Pulmonary artery endothelial cell (primary cell): Measurements from ENCODE around the gene ATRAID. TPM values are rescaled to one million over a fixed set of nuclear protein-coding genes. Genes with fewer than 3 reads are reported as not detected.
A peak's percentile ranks its signal among the peaks of the same experiment; 100 is the strongest.
"Not testable (repeated sequence)": the region's sequence is repeated elsewhere in the genome, so short reads cannot be mapped to it uniquely, and the experiment has no call there.

Experiments used
- DNase-seq: peaks from one replicate; pipeline ENCODE4 v3.0.0-alpha.2; 2011; ENCODE audit warnings: low read depth, low spot score
- total RNA-seq: library from RNA; depleted of rRNA; stranded (reverse); fragments of >200 nt; gene quantifications from 2 replicates; pipeline ENCODE4 v1.2.3, GENCODE V29; 2014

Gene ATRAID, protein sequence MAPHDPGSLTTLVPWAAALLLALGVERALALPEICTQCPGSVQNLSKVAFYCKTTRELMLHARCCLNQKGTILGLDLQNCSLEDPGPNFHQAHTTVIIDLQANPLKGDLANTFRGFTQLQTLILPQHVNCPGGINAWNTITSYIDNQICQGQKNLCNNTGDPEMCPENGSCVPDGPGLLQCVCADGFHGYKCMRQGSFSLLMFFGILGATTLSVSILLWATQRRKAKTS
- total RNA-seq: 97.0 and 127 TPM in 2 replicates

DNA sequence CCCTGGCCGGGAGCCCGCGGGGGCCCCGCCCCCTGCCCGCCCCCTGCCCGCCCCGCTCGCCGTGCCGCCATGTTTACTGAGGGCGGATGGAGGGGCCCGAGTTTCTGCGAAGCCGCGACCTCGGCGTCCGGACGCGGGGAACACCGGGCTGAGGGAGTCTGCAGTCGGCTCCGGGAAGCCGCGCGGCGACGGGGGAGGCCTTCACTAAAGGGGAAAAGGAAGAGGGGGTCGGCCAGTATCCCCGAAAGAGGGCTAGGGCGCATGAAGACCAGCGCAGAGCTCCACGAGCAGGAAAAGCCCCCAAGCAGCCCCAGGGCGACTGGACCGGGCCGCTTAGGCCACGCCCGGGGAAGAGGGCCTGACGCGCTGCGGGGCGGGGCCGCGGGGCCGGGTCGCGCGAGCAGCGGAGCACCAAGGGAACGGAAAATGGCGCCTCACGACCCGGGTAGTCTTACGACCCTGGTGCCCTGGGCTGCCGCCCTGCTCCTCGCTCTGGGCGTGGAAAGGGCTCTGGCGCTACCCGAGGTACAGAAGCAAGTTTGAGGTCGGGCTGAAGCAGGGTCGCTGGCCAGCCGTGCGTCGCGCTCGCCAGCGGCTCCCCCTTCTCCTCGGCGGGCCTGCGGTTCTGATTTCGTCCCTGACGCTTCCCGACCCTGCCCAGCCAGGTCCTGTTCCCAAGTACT, at the start of gene ATRAID, which contains the start of gene SLC5A6:
Gene ATRAID (plus strand): TSS at position 99 of the 683 bp plus-strand sequence. CDS start 328 bp downstream, at position 427.
Gene SLC5A6 (minus strand): TSS at position 326 of the 683 bp plus-strand sequence. CDS start 4,618 bp downstream, outside the sequence.
- DNase-seq: peak; percentile 56

DNA sequence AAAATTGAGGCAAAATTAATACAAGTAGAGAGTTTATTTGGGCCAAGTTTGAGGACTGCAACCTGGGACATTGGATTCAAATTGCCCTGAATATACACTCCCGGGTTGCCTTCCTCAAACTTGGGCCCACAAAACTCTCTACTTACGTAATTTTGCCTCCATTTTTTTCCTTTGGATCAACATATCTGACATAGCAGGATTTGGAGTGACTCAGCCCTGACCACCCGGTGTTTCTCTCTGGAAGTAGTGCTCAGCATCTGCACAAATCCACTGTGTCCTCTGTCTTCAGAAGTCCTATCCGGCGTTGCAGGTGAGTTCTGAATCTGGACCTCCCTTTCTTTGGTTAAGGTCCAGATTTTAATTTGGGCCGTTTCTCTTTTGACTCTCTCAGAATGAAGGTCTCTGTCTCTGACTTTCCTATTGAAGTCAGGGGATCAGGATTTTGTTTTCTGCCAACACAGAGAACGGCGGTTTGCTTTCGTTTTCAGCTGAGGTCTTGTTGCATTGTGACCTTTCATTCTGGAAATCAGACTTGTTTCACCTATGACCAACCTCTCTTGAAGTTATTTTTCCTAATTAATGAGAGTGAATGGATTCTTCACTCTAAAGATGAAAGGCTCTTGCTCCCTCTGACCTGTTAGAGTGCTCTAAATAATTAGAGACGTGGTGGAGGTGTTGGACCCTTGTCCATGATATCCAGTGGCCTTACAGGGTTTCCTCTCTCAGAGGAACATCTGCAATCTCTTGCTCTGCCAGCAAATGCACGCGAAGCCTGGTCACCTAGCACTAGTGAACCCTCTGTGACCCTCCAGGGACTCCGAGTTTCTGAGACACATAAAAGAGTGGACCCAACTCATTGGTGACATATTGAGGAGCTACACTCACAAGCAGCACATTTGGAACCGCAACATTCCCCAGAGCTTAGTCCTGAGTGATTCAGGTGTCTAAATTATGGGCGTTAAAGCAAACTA, 49.4 kb upstream of the ATRAID start:
- no peak for DNase-seq

DNA sequence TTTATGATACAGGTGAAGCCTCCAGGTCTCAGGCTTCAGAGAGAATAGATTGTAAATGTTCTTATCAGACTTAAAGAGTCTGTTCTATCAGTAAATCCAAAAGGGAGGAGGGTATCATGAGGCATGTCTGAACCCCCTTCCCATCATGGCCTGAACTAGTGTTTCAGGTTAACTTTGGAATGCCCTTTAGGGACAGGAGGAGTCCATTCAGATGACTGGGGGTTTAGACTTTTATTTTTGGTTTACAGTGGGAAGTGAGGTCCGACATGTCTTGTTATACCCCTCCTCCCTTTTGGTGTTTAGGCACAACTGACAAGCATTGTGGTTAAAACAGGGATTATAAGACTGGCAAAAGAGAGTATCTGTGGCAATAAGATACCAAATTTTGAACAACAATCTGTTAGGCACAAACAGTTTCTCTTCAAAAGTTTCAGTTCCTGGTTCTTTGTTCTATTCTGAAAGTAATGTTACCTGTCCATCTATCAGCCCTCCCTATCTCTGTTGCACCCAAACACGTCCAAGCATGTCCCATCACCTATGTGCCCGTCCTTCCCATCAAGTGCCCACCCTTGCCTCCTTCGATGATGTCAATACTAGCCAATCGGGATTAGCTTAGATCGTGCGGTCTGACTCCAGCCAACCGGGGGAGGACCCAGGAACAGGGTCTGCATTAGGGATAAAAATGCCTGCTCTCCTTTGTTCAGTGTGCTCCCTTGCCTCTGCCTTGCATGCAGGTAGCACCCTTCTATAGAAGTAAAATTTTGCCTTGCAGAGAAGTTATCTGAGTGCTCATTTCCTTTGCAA, 46.7 kb upstream of the ATRAID start:
- DNase-seq: no peak

DNA sequence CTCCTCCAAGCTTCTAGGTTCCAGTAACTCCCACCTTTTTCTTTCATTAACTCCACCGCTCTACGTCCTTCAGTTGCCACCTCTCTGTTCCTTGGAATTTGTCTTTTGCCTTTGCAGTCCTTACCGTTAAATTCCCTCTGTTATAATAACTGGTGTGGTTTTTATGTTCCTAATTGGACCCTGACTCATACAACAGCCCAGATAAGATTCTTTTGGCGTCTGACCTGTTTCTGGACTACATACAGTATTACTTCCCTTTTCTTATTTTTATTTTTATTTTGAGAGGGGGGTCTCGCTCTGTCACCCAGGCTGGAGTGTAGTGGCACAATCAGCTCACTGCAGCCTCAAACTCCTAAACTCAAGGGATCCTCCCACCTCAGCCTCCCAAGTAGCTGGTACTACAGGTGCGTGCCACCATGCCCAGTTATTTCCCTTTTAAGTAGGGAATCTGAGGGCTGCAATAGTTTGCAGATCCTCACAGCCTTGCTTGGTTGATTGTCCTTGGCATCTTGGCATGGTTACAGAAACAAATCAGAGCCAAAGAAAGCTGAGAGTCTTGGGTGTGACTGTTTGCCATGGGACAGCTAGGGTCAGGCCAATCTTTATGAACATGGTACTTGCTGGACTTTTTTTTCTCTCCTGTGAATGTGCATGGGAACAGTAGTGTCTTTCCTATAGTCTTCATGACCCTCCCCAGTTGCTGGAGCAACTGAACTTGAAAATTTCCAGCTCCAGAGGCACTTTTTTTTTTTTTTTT, 41.1 kb upstream of the ATRAID start:
- no peak for DNase-seq

DNA sequence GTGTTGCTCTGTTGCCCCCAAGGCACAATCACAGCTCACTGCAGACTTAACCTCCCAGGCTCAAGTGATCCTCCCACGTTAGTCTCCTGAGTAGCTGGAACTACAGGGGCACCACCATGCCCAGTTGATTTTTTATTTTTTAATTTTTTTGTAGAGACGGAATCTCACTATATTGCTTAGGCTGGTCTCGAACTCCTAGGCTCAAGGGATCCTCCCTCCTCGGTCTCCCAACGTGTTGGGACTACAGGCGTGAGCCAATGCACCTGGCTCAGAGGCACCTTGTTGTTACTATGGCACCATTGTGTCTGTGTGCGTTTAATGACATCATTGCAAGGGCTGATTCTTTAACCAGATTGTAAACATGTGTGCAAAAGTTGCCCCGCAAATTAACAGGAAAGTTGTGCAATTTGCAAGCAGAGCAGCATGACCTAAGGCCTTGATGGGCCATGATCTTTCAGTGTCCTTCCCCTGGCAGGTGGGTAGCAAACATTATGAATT, 40.4 kb upstream of the ATRAID start:
- DNase-seq: no peak

DNA sequence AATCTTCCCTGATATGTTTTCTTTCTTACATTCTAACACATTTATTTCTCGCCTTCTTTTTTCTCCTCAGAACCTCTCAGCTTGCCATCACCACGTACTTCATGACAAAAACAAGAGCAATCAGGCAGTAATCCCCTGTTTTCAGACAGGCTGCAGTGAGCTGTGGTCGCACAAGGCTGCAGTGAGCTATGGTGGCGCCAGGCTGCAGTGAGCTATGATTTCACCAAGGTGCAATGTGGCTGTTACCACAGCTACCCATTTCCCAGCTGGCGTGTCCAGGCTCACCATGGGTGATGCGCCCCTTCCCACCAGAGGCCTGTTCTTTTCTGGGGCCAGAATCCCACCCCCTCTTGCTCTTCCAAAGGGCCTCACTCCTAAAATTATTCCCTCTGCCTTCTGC, 37.2 kb upstream of the ATRAID start:
- DNase-seq: no peak

DNA sequence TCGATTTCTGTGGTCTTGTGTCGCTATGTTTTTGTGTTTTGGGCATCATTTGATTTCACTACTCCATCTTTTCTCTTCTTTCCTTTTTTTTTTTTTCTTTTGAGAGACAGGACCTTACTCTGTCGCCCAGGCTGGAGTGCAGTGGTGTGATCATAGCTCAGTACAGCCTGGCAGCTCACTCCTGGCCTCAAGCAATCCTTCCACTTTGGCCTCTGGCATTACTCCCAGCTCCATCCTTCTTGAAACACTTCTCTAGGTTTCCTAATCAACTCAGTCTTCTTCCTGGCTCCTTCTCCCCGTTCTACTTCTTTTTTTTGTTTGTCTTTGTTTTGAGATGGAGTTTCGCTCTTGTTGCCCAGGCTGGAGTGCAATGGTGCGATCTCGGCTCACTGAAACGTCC, 36.5 kb upstream of the ATRAID start:
- DNase-seq: no peak

DNA sequence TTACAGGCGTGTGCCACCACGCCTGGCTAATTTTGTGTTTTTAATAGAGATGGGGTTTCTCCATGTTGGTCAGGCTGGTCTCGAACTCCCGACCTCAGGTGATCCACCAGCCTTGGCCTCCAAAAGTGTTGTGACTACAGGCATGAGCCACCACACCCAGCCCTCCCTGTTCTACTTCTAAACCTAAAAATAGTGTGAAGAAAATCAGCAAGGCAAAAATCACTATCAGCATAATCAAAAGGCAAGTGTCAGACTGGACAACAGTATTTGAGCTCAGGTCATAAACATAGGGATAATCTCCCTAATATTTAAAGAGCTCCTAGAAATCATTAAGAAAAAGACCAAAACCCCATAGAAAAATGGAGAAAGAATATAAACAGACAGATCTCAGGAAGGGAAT, 36.1 kb upstream of the ATRAID start:
- not testable (repeated sequence) for DNase-seq

DNA sequence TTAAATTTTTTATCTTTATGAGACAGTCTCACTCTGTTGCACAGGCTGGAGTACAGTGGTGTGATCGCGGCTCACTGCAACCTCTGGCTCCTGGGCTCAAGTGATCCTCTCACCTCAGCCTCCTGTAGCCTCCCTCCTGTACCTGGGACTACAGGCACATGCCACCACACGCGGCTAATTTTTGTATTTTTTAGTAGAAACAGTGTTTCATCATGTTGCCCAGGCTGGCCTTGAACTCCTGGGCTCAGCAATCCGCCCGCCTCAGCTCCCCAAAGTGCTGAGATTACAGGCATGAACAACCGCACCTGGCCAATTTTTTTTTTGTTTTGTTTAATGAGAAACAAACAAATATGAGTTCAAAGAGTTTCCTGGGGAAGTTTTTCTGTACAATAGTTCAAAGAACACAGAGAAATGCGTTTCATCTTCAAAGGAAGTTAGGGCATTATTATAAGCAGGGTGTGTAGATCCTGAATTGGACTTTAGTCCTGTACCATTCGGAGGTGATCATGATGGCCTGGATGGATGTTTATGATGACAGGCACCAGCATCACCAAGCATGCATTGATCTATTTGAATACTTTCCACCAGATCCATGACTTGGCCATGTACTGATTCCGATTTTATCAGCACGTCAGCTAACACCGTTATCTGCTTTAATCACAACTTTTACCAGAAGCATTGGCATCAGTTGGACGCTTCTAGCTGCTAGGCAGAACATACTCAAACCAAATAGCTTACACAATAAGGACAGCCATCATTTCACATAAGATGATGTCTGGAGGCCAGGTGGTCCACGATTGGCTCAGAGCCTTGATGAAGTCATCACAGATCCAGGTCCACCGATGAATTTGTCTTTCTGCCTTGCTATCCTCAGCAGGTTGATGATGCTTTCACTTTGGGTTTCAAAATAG, 34.1 kb upstream of the ATRAID start:
- no peak for DNase-seq

DNA sequence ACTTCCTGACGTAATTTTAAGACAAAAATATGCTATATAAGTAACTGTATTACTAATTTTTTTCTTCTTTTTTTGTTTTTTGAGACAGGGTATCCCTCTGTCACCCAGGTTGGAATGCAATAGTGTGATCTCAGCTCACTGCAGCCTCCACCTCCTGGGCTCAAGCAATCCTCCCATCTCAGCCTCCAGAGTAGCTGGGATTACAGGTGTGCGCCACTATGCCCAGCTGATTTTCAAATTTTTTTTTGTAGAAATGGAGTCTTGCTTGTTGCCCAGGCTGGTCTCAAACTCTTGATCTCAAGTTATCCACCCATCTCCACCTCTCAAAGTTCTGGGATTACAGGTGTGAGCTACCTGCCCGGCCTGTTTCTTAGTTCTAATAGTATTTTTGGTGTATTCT, 33.4 kb upstream of the ATRAID start:
- DNase-seq: no peak

DNA sequence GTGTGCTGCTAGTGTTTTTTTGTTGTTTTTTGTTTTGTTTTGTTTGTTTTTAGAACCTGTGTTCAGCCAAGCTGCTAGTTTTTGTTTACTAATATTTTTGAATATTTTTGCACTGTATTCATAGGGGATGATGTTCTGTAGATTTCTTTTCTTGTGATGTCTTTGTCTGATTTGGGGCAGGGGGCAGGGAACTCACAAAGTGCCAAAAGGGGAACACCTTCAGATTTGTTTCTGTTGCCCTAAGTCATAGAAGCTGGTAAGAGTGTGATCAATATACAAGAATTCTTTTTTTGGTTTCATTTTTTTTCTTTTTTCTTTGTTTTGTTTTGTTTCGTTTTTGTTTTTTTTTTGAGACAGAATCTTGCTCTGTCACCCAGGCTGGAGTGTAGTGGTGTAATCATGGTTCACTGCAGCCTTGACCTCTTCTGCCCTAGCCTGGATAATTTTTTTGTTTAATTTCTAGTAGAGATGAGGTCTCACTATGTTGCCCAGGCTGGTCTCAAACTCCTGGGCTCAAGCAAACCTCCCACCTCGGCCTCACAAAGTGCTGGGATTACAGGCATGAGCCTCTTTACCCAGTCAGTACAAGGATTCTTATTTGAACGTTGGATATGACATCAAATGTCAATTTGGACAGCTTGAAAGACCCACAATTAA, 32.4 kb upstream of the ATRAID start:
- DNase-seq: no peak

DNA sequence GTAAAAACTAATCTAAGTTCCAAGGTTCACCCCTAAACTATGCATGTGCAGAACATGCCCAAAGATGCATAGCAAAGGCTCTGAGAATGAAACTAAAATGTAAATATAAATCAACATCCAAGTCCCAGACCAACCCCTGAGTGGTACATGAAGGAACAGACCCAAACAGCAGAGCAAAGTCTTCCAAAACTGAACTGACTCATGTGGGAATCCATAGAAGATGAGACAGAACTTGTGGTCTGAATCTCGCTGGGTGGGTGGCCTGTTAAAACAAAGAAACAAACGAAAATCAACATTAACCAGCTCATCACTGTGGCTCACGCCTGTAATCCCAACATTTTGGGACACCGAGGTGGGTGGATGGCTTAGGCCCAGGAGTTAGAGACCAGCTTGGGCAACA, 29.5 kb upstream of the ATRAID start:
- no peak for DNase-seq

DNA sequence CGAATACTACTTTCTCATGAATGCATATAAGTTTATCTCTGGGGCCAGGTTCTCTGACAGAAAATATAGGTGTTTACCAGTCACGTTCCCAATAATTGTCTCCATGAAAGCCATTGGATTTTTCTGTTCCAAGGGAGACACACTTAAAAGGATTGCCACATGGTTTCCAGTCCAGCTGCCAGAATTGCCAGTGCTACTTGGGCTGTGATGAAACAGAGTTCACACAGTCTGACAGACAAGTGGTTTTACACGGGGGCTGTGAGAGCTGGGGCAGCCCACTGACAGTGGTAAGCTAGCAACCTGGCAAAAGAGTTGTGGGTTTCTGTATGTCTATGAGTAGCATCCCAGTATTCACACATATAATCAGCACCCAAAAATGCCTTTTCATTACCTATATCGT, 27.7 kb upstream of the ATRAID start:
- no peak for DNase-seq

DNA sequence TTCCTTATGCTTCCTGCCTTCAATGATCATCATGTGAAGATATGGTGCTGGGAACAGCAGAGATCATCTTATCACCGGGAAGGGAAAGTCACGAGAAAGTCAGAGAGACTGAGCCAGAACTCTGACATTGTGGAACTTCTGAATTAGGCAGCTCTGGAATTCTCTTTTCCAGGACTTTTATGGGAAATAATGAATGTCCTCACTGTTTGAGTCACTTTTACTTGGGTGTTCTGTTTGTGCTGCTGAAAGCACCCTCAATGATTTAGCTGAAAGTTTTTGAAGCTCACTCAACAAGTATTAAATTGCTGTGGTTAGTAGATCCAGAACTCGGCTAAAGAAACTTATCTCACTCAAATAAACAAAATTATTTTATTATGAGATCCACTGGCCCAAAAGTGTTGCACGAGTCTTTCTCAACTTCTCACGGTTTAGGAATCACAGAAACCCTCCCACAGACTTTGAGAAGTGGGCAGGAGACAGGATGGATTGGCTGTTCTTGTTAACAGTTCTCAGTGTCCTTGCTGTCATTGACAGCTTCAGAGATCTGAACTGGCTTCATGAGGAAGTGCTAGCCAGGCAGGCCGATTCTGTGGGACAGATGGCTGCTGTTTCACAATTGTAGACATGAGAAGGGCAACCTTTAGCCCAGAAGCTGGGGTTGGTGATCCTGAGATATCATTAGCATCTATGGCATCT, 26.4 kb upstream of the ATRAID start:
- DNase-seq: no peak

DNA sequence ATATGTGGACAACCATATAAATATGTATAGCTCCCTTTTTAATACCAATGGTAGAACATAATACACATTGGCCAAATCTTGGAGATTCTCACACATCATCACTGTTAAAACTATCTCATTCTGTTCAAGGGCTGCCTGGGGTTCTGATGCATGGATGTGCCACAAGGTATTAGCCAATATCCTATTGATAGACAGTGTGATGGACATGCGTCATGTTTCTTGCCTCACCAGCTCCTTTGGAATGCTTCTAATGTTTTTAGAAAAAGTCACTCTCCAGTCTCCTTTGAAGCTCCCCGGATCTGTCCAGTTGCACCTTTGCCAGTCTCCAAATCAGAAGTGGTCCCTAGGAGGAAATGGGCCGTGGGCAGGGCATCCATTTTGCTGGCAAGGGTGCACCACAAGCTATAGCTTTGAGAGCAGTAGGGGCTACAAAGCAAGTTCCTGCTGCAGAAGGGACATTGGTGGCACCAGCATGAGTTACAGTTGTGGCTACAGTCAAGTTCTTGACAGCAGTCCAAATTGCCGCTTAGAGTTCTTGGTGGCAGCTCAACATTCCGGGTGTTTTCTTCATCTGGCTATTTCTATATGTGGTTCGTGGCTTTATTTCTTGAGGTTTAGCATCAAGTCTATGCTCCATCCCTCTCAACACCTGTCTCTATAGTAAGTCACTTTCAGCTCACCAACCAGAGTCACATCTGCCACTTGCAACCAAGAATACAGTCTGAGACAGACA, 25.1 kb upstream of the ATRAID start:
- DNase-seq: no peak

DNA sequence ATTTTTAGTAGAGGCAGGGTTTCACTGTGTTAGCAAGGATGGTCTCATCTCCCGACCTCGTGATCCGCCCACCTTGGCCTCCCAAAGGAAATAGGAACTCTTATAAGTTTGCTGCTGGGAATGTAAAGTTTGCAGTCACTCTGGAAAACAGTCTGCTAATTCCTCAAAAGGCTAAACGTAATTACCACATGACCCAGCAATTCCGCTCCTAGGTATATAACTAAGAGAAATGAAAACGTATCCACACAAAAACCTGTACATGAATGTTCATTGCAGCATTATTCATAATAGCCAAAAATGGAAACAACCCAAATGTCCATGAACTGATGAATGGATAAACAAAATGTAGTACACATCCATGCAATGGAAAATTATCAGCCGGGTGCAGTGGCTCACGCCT, 21.9 kb upstream of the ATRAID start:
- no peak for DNase-seq
